HepG2 (cell line): ENCODE measurements around the gene SDK2. TPM values are rescaled to one million over a fixed set of nuclear protein-coding genes. Genes with fewer than 3 reads are reported as not detected.

ENCODE experiments used
- AHDC1 ChIP-seq: sonication (generic); formaldehyde crosslinking; IDR thresholded peaks from 2 replicates; pipeline ENCODE4 v1.5.1; 2020; ENCODE audit warnings: mild to moderate bottlenecking, missing genetic modification reagents, borderline replicate concordance
- AKAP8 ChIP-seq: sonication (generic); formaldehyde crosslinking; IDR thresholded peaks from 2 replicates; pipeline ENCODE4 v1.5.1; 2020; ENCODE audit warnings: mild to moderate bottlenecking, missing genetic modification reagents
- ESRRA ChIP-seq: sonication (generic); formaldehyde crosslinking; IDR thresholded peaks from 2 replicates; pipeline ENCODE4 v1.5.1; 2020; ENCODE audit warnings: mild to moderate bottlenecking, low read depth, missing genetic modification reagents
- FOXP4 ChIP-seq: sonication (generic); formaldehyde crosslinking; IDR thresholded peaks from 2 replicates; pipeline ENCODE4 v1.4.0; 2020; ENCODE audit warnings: missing genetic modification reagents
- HNRNPH1 ChIP-seq: fragments of 200-400 bp; formaldehyde crosslinking; optimal IDR thresholded peaks from 2 replicates; pipeline ENCODE3; 2017; ENCODE audit warnings: mild to moderate bottlenecking, low read depth, low read length
- NR2F2 ChIP-seq: IDR thresholded peaks from 2 replicates; pipeline ENCODE4 v1.6.1; 2012; ENCODE audit warnings: low read depth, inconsistent platforms, borderline replicate concordance
- RXRB ChIP-seq: IDR thresholded peaks from 2 replicates; pipeline ENCODE4 v1.6.1; 2016; ENCODE audit warnings: borderline replicate concordance, missing genetic modification reagents, missing compliant biosample characterization
- ZFAT ChIP-seq: sonication (generic); formaldehyde crosslinking; conservative IDR thresholded peaks from 2 replicates; pipeline ENCODE4 v1.8.1; 2023; ENCODE audit warnings: missing genetic modification reagents, inconsistent platforms
- ZNF30 ChIP-seq: sonication (generic); formaldehyde crosslinking; IDR thresholded peaks from 2 replicates; pipeline ENCODE4 v1.5.0; 2020; ENCODE audit warnings: mild to moderate bottlenecking, missing genetic modification reagents
- ZNF431 ChIP-seq: sonication (generic); formaldehyde crosslinking; IDR thresholded peaks from 2 replicates; pipeline ENCODE4 v1.9.0; 2022; ENCODE audit warnings: missing genetic modification reagents, low read depth, mild to moderate bottlenecking, borderline replicate concordance
- ZNF513 ChIP-seq: sonication (generic); formaldehyde crosslinking; conservative IDR thresholded peaks from 2 replicates; pipeline ENCODE4 v1.5.0; 2020; ENCODE audit warnings: missing genetic modification reagents
- ZNF605 ChIP-seq: sonication (generic); formaldehyde crosslinking; IDR thresholded peaks from 2 replicates; pipeline ENCODE4 v1.8.0; 2022; ENCODE audit warnings: mild to moderate bottlenecking, missing genetic modification reagents
- polyA plus RNA-seq, 8 experiments: library from polyadenylated mRNA; depleted of rRNA in 3 of 8; stranded (reverse) in 7 of 8; unstranded in 1 of 8; fragments of >200 nt; fragmentation: Illumina TruSeq in 4 of 8; extraction: Trizol in 4 of 8; gene quantifications; 2 replicates each; pipeline versions ENCODE4 v1.2.1 to v1.2.3, GENCODE V29; 2011 to 2016; ENCODE audit warnings: low read depth in 4 of 8, missing spikeins in 1 of 8, mixed read lengths in 1 of 8; ENCODE audit not compliant: insufficient read depth in 1 of 8
- total RNA-seq, 5 experiments: library from RNA; depleted of rRNA; stranded (reverse); fragments of >200 nt; fragmentation: Illumina TruSeq; extraction: Trizol; gene quantifications; 2 replicates each; pipeline ENCODE4 v1.2.3, GENCODE V29; 2016; ENCODE audit warnings: low read depth in 1 of 5
- TF ChIP-seq, protein P1 (sequence below): sonication (generic); formaldehyde crosslinking; IDR thresholded peaks from 2 replicates; pipeline ENCODE4 v1.4.0; 2020; ENCODE audit warnings: missing genetic modification reagents, borderline replicate concordance

The SDK2 gene
- total and polyA plus RNA-seq, 2 of the 13 experiments (the other 11 are each of a cell fraction or from before 2014, with no cell fraction given): not detected

DNA sequence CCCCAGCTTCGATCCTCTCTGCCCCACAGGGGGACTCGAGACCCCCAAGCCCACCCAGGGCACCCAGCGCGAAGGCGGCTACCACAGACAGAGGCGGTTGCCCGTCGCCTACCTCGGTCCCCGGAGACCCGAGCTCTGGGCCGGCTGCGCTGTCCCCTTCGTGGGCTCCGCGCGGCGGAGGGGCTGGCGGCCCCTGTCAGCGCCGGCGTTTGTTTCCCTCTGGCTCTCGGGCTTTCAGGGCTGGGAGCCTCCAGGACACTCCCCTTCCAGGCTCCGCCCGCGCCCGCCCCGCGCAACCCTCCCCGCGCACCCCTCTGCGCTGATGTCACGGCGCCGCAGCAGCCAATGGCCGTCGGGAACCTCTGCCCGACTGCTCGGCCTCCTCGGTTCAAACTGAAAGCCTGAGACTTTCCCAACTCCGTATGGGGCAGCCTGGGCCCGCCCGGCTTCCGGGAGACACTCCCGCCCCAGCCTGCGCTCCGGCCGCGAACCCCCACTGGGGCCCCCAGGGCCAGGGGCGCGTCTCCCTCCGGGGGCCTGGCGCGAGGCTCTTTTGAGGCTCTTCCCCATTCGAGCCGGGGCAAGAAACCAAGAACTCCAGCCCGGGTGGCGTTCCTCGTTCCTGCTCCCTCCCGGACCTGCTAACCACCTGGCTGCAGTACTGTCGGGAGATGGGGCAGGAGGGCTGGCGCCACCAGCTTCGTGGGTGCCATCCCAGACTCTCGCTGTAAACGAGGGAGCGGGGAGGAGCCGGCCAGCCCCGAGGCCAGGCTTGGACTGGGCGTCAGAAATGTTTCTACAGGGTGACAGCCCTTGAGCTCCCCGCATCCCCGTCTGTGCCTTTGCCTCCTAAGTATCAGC lies 332.2 kb downstream of the SDK2 start, which contains the start of gene CDC42EP4 (continued):
- TF ChIP-seq, protein P1, sequence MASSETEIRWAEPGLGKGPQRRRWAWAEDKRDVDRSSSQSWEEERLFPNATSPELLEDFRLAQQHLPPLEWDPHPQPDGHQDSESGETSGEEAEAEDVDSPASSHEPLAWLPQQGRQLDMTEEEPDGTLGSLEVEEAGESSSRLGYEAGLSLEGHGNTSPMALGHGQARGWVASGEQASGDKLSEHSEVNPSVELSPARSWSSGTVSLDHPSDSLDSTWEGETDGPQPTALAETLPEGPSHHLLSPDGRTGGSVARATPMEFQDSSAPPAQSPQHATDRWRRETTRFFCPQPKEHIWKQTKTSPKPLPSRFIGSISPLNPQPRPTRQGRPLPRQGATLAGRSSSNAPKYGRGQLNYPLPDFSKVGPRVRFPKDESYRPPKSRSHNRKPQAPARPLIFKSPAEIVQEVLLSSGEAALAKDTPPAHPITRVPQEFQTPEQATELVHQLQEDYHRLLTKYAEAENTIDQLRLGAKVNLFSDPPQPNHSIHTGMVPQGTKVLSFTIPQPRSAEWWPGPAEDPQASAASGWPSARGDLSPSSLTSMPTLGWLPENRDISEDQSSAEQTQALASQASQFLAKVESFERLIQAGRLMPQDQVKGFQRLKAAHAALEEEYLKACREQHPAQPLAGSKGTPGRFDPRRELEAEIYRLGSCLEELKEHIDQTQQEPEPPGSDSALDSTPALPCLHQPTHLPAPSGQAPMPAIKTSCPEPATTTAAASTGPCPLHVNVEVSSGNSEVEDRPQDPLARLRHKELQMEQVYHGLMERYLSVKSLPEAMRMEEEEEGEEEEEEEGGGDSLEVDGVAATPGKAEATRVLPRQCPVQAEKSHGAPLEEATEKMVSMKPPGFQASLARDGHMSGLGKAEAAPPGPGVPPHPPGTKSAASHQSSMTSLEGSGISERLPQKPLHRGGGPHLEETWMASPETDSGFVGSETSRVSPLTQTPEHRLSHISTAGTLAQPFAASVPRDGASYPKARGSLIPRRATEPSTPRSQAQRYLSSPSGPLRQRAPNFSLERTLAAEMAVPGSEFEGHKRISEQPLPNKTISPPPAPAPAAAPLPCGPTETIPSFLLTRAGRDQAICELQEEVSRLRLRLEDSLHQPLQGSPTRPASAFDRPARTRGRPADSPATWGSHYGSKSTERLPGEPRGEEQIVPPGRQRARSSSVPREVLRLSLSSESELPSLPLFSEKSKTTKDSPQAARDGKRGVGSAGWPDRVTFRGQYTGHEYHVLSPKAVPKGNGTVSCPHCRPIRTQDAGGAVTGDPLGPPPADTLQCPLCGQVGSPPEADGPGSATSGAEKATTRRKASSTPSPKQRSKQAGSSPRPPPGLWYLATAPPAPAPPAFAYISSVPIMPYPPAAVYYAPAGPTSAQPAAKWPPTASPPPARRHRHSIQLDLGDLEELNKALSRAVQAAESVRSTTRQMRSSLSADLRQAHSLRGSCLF (CRISPR knock-in tag): no peak
- TF ChIP-seq AHDC1 (CRISPR knock-in tag) (peak; percentile 44; the same call in 1 of the 2 replicates), HNRNPH1 (no peak), ESRRA (peak; percentile 75; the same call in 1 of the 2 replicates), ZNF30 (CRISPR knock-in tag) (no peak; the same call in 1 of the 2 replicates), FOXP4 (CRISPR knock-in tag) (no peak; the same call in 1 of the 2 replicates), ZNF605 (peak; percentile 57), ZNF513 (CRISPR knock-in tag) (no peak), RXRB (peak; percentile 64), ZFAT (no peak), AKAP8 (CRISPR knock-in tag) (no peak; the same call in 1 of the 2 replicates), NR2F2 (peak; percentile 12; the same call in 1 of the 2 replicates), ZNF431 (CRISPR knock-in tag) (no peak)
